Occipital lobe (tissue), 2 donors: ENCODE data around the gene PTPRO. TPM values are rescaled to one million over a fixed set of nuclear protein-coding genes. Genes with fewer than 3 reads are reported as not detected.

Experiments
- DNase-seq: peaks from one replicate; lab custom pipeline; 2025; lab: John Stamatoyannopoulos, UW
- total RNA-seq: library from RNA; depleted of rRNA; stranded (reverse); fragments of >200 nt; gene quantifications from one replicate; pipeline ENCODE4 v1.2.3, GENCODE V29; 2014

Gene PTPRO
- total RNA-seq, 1 donor from 2014 or later, result 157 TPM

DNA sequence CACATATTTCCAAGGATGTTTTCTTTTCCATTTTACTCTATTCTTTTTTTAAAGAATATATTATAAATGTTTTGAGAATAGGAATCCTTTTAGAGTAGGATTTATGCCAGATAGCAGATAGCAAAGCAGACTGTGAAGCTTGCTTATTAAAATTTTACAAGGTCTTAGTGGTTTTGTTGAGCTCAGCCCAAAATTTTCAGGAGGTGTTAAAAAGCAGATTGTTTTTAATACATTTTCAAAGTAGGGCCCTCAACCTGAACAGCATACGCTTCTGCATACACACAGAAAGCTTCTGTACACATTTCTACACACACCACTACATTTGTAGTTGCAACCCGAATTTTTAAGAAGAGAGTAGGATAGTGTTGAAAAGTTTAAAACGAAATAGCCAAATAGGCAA is 315.9 kb downstream of the PTPRO start:
- DNase-seq, result no peak

- no peak for DNase-seq
Observed at GRCh38 chr12:15644700-15645099, 322.4 kb downstream of the PTPRO start.

DNA sequence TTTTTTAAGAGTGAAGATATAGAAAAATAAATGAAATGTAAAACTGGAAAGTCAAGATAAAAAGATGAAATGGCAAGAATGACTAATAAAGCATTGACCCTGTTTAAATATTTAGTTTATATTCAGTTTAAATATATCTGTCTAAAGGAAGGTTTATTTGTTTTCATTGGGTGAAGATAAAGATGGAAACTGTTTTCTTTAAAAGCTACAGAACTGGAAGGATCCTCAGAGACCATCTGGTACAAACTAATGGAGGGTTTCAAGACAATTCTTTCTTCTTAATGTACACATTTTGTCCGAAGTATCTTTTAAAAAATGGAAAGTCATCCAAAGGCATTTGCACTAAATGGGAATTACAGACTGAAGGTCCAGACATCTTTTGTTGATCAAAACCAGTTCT is 324.3 kb downstream of the PTPRO start:
- no peak for DNase-seq

Other genes starting within 250 kb of the PTPRO start
- gene RERG, start 101.1 kb upstream of the PTPRO start, total RNA-seq, result 2.2 TPM